HG03066 (cell line): ENCODE results near the gene LDLRAD4.

ENCODE experiments used
- ATAC-seq: cut with Tn5 transposase; IDR thresholded peaks from one replicate; pipeline ENCODE4 v1.9.1; 2021; ENCODE audit warnings: low read depth; ENCODE audit not compliant: unreplicated experiment

Gene LDLRAD4

GRCh38 chr18:13494871-13495445, 276.4 kb downstream of the LDLRAD4 start:
- no peak for ATAC-seq

DNA sequence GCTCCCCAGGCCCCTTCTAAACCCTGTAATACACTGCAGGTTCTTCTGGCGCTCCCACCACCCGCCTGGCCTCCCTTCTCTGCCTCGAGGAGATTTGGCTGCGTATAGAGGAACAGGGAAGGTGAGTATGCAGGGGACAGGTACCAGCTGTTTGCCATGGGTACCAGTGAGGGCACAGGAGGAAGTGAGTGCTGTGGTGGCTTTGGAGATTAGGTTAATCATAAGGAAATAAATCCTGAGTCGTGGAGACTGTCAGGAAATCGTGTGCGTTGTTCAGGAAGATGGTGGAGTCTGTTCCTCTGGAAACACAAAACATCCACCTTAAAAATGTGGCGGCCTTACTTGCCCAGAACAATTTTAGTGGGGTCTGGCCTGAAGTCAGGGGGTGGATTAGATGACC, 277.4 kb downstream of the LDLRAD4 start:
- ATAC-seq, result no peak

DNA sequence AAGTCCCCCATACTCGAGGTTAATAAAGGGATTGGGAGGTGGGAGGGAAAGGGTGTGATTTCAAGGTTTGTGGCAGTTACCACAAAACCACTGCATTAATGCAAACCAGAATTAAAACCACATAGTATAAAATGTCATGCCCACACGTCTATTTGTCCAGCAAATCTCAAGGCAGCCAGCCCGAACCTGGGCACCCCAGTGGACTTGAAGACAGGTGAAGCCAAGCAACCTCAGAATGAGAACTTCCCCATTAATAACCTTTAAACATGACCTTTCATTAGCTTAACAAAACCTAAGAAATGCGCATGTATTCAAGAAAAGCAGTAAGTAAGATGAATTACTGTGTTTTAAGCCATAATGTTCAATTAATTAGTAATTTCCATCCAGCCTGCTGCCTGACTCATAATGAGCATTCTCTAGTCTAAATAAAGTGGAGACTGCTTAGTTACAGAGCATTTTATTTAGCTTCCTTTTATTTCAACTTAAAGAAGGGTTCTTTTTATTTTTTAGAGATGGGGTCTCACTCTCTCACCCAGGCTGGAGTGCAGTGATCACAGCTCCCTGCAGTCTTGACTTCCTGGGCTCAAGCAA, 278.2 kb downstream of the LDLRAD4 start:
- ATAC-seq, result no peak

- no peak for ATAC-seq
These were observed 281.2 kb downstream of the LDLRAD4 start for GRCh38 chr18:13499803-13500202.

GRCh38 chr18:13500227-13500865, 281.8 kb downstream of the LDLRAD4 start:
- no peak for ATAC-seq

- no peak for ATAC-seq
These were observed 282.4 kb downstream of the LDLRAD4 start for GRCh38 chr18:13500869-13501542.

DNA sequence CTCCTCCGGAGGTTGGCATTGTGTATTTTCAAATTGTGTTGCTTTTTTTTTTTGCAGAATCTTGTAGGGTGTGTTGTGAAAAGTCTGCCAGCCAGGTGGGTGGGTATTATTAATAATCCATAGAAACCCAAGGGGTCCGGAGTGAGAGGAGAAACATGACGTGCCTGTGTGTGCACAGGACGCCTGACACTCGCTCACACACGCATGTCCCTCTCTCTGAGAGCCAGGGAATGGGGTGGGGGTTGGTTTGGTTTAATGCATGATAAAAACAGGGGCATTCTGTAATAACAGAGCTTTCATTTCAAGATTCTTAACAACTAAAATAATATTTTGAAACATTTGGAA, 283.0 kb downstream of the LDLRAD4 start:
- ATAC-seq, result no peak

DNA sequence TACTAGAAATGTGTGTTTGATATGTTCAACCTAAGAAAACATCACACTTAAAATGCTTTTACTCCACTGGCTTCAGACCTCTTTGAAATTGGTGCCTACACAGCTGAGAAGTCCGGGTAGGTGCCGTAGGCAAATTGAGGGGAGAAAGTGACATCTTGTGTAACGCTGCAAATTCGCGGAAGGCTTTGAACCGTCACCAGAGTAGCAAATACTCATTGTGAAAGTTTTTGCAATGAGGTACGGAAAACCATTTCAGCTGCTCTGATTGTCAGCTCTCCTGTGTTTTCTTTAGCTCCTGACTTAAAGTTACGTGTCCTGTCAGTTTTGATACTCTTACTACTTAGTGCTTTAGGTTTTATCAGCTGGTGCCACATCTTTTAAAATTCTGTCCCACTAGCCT, 283.3 kb downstream of the LDLRAD4 start:
- ATAC-seq, result peak; percentile 96

DNA sequence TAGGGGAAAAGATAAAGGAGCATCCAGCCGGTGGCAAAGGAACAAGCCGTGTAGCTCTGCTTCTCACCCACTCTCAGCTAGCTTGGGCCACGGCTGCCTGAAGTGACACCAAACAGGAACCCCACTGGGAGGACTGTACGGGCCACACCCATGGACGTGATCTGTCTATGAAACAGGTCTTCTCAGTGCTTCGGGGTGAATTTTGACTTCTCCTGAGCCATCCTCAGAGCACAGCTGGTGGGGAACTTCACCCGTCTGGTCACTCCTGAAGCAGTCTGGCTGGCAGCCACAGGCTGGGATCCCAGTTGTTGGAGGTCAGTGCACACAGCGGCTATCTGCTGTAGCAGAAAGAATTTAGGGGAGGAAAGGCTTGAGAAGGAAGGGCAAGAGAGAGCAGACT, 284.0 kb downstream of the LDLRAD4 start:
- ATAC-seq, result no peak

GRCh38 chr18:13503836-13504235, 285.3 kb downstream of the LDLRAD4 start:
- ATAC-seq, result no peak

GRCh38 chr18:13505780-13506345, 287.3 kb downstream of the LDLRAD4 start:
- no peak for ATAC-seq

GRCh38 chr18:13510594-13510993, 292.0 kb downstream of the LDLRAD4 start:
- ATAC-seq, result no peak

DNA sequence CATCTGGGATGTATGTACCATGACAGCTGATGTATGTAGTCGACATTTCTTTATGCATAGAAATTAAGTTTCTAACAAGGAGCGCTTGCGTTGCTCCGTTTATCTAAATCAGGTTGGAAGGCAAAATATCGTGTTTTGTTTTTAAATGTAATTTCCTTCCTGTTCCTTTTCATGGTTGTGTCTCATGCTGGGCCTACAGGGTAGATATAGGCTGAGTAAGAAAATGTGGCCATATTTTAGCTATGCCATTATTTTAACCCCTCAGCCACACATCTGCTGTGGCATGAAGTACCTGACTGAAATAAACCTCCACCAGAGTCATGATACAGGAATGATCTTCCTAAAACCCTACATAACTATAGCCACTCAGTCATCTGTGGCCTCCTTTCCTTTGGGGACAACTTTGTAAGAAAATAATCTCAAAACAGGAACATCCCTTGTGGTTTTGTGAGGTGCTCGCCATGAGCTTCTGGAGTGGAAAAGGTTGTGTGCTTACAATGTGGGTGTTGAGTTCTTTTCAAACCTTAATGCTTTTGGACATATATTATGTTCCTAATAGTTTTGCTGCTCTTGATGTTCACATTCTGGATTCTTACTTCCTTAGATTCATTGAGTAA, 293.5 kb downstream of the LDLRAD4 start:
- no peak for ATAC-seq

DNA sequence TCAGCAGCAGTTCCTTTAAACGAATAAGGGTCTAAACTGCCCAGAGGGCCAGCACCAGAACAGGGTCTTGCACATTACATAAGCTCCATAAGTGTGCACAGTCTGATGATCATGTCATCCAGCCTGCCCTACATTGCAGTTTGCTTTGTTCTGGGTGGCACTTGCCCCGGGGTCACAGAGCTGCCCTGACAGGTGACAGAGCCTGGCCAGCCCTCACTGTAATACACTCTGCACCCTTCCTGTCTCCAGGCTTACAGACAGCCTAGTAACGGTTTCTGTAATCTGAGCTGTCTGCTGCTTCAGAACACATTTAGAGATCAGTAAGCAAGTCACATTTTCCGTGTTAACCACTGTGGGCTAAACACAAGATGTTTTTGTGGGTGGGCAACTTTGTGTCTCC, 294.5 kb downstream of the LDLRAD4 start:
- ATAC-seq, result no peak

DNA sequence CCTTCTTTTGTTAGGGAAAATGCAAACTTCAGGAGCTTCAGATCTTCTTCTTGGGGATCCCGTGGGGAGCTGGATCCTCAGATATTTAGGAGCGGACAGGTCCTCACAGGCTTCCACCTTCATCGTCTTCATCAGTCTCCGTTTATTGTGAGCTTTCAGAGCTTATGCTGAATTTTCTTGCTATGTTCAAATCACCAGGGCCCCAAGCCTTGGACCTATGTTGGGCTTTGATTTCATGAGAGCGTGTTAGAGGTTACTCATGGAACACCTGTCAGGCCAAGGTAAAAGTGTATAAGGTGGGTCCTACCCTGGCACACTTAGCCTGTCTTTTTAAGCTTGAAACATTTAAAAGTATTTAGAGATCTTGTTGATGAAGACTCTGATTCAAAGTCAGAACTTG, 294.9 kb downstream of the LDLRAD4 start:
- ATAC-seq, result no peak

GRCh38 chr18:13514558-13514957, 296.0 kb downstream of the LDLRAD4 start:
- ATAC-seq, result no peak

GRCh38 chr18:13516855-13517254, 298.3 kb downstream of the LDLRAD4 start:
- no peak for ATAC-seq

DNA sequence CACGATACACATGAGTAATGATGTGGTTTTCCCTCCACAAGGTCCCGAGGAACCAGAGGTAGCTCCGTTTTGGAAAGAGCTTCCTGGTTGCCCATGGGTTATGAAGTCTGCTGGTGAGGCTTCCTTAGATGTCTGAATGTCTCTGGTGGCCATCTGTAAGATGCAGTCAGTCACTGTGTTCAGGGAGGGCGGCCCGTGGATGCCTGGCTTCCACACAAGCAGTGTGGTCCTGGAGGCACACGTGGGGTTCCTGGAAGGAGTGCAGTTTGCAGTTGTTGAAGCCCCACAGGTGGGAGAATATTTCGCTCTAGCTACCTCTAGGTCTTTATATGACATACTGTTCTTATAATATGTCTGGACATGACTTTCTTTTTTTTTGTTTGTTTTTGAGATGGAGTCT, 298.8 kb downstream of the LDLRAD4 start:
- ATAC-seq, result no peak

GRCh38 chr18:13518382-13518781, 299.8 kb downstream of the LDLRAD4 start:
- ATAC-seq, result no peak

DNA sequence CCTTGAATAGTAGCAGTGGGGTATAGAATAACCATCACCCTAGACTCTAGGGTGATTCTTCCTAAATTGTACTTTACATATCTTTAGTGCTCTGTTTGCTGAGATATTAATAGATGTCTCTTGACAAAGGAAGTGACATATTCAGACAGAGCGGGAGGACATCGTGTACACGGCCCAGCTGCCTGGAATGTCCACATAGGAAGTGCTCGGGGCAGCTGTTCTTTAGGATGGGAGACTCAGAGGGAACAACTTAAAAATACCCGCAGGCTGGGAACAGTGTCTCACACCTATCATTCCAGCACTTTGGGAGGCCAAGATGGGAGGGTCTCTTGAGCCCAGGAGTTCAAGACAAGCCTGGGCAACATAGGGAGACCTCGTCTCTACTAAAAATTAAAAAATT, 301.7 kb downstream of the LDLRAD4 start:
- no peak for ATAC-seq

DNA sequence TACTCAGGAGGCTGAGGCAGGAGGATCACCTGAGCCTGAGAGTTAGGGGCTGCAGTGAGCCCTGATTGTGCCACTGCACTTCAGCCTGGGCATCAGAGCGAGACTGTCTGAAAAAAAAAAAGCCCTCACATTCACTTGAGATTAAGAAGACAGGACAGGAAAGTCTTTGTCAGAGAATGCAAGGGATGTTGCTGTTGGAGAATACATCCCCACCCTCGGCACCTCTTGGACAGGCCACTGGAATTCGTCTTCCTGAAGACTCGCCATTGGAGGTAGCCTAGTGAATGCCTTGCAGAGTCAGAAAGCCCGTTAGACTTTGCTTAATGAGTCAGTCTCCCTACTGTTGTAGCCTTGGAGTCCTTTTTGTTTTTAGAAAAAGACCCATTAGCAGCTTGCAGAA, 302.2 kb downstream of the LDLRAD4 start:
- no peak for ATAC-seq
